ENCODE results near the gene PLXNC1. TPM values are rescaled to one million over a fixed set of nuclear protein-coding genes. Genes with fewer than 3 reads are reported as not detected.

Gene PLXNC1
- total RNA-seq, 6 donors from 2014 or later: 14.1 to 51.3 (median 24.6) TPM

GRCh38 chr12:94150240-94151121 is 2.1 kb downstream of the PLXNC1 start:
- Histone ChIP-seq H3K27me3 (no peaks in the 10 kb centered on the region), H3K27ac (peak overlapping the region; percentile 67 to 90 (median 79))
- WGBS, 2 donors: 10 to 21% methylated on average over 17 to 33 of the region's 33 CpGs

DNA sequence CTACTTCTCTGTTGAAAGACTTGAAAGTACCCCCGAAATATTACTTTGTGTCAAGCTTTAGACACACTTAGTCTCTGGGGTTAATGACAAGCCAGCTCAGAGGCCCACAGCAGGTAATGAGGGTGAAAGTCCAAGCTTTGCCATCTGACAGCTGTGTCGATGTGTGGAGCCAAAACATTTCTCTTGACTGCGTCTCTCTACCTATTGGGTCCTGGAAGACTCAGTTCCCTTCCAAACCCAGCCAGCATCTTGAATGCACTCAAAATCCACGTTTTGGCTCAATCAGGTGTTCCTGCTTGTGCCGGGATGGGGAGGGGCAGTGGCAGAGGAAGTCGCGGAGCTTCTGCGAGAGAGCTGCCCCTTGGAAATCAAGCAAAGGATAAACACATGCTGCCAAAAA is 3.2 kb downstream of the PLXNC1 start:
- H3K36me3 ChIP-seq: no peaks in the 10 kb centered on the region
- H3K9me3 ChIP-seq: no peaks in the 10 kb centered on the region
- WGBS, 2 donors: 41 to 56% methylated on average over 8 of the region's 8 CpGs
- H3K4me1 ChIP-seq: peaks cover 15 to 49% (median 33%) of the 10 kb centered on the region in 4 donors
- peak overlapping the region in 2 of 4 donors; percentile 76 to 90 for H3K27ac ChIP-seq
- TF ChIP-seq CTCF (IDR thresholded peaks at IDR 0.05) (no peak), EP300 (IDR thresholded peaks at IDR 0.05) (no peak), POLR2AphosphoS5 (IDR thresholded peaks at IDR 0.05) (no peak), POLR2A (IDR thresholded peaks at IDR 0.05) (no peak)
- peak overlapping the region in 2 of 4 donors; percentile 71 to 74 for H3K4me3 ChIP-seq
- ATAC-seq (ENCODE audit: low FRiP score in 2 of 2) (no peak), DNase-seq (no peak)
- H3K27me3 ChIP-seq: no peaks in the 10 kb centered on the region

More at GRCh38 chr12:94150240-94151121, 2.1 kb downstream of the PLXNC1 start:
- no peaks in the 10 kb centered on the region for H3K9me3 ChIP-seq
- H3K4me3 ChIP-seq: peak overlapping the region; percentile 42 to 74 (median 72)
- DNase-seq (peak; percentile 32 to 87), ATAC-seq (ENCODE audit: low FRiP score in 2 of 2) (peak; percentile 19 to 20)
- peaks cover 15 to 49% (median 33%) of the 10 kb centered on the region in 4 donors for H3K4me1 ChIP-seq
- H3K36me3 ChIP-seq: no peaks in the 10 kb centered on the region
- TF ChIP-seq POLR2A (IDR thresholded peaks at IDR 0.05) (no peak), POLR2AphosphoS5 (IDR thresholded peaks at IDR 0.05) (no peak), EP300 (IDR thresholded peaks at IDR 0.05) (no peak)

DNA sequence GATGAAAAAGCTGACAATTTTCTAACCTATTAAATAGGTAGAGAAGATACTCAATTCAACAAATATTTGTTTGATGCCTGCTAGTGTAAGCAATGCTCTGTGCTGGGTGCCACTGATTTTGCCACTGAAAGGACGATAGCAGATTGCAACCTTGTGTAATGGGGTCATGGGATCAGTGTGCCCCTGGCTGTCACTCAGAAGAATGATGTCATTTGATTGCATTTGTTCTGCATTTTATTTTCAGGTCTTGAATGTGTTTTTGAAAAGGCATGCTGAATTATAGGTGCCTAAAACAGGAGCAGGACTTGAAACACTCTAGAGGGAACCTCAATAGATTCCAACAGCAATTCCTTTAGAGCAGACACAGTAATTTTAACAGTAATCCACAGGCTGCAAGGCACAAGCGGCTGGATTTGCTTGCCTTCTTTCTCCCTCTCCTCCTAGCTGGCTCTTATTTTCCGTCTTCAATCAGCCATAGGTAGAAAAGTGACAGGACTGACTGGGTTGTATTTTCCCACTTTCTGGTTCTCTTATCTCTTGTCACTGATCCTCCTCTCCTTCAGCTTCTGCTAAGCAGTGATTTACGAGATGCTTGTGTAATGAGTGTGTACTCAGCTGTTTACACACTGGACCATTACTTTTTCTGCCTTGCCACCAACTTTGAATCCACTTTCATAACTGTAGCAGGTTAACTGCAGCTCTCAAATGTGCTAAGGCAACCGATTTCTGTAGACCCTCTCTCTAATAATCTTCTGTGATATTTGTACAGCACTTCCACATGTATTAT is 4.1 kb downstream of the PLXNC1 start:
- Histone ChIP-seq H3K4me3 (no peak overlapping the region), H3K27me3 (no peaks in the 10 kb centered on the region), H3K4me1 (peaks cover 15 to 48% (median 34%) of the 10 kb centered on the region in 4 donors), H3K27ac (no peak overlapping the region), H3K36me3 (no peaks in the 10 kb centered on the region), H3K9me3 (no peaks in the 10 kb centered on the region)
- DNase-seq (no peak), ATAC-seq (ENCODE audit: low FRiP score in 2 of 2) (no peak)
- TF ChIP-seq POLR2A (IDR thresholded peaks at IDR 0.05) (peak in 1 of 4 donors; percentile 39), CTCF (IDR thresholded peaks at IDR 0.05) (no peak), POLR2AphosphoS5 (IDR thresholded peaks at IDR 0.05) (no peak), EP300 (IDR thresholded peaks at IDR 0.05) (peak in 1 of 4 donors; percentile 21)
- 49 to 54% methylated on average over 5 of the region's 5 CpGs for WGBS, 2 donors

GRCh38 chr12:94157181-94157580 is 8.8 kb downstream of the PLXNC1 start:
- no peak for ATAC-seq (ENCODE audit: low FRiP score in 2 of 2)
- DNase-seq: no peak
- H3K27ac ChIP-seq: no peak overlapping the region

More at GRCh38 chr12:94157181-94157580, 8.8 kb downstream of the PLXNC1 start:
- H3K27me3 ChIP-seq: no peaks in the 10 kb centered on the region
- WGBS, 2 donors: 85 to 98% methylated on average over 3 of the region's 3 CpGs
- TF ChIP-seq EP300 (IDR thresholded peaks at IDR 0.05) (no peak), CTCF (IDR thresholded peaks at IDR 0.05) (no peak), POLR2A (IDR thresholded peaks at IDR 0.05) (no peak), POLR2AphosphoS5 (IDR thresholded peaks at IDR 0.05) (no peak)
- H3K36me3 ChIP-seq: no peaks in the 10 kb centered on the region
- no peak overlapping the region for H3K4me3 ChIP-seq
- peaks cover 0 to 9% (median 7%) of the 10 kb centered on the region in 4 donors for H3K4me1 ChIP-seq
- H3K9me3 ChIP-seq: no peaks in the 10 kb centered on the region

Measured in upper lobe of left lung (tissue), 6 donors.